HG03469 (cell line): ENCODE results near the gene COL26A1.
"Not testable (repeated sequence)": the region's sequence is repeated elsewhere in the genome, so short reads cannot be mapped to it uniquely, and the experiment has no call there.

Experiments
- ATAC-seq: cut with Tn5 transposase; IDR thresholded peaks from one replicate; pipeline ENCODE4 v1.9.1; 2021; ENCODE audit warnings: mild to moderate bottlenecking, moderate library complexity, moderate number of reproducible peaks; ENCODE audit not compliant: unreplicated experiment

COL26A1 gene

DNA sequence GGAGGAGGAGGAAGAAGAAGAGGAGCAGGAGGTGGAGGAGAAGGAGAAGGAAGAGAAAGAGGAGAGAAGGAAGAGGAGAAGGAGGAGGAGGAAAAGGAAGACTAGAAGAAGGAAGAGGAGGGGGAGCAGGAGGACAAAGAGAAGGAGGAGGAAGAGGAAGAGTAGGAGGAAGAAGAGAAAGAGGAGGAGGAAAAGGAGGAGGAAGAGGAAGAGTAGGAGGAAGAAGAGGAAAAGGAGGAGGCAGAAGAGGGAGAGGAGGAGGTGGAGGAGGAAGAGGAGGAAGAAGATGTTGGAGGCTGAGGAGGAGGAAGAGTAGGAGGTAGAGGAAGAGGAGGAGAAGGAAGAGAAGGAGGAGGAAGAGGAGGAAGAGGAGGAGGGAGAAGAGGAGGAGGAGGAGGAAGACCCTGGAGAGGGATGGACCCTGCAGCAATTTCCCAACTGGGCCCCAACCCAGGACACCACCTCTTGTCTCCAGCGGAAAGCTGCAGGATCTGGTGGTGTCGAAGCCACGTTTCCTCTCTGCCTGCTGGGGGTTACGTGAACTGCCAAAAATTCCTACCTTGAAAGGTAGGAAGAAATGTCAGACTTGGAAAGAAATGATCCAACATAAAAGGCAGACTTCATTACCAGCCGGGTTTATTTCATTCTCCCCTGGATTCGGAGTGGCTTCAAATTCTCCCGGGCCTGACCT is 38.9 kb downstream of the COL26A1 start:
- ATAC-seq, result no peak

DNA sequence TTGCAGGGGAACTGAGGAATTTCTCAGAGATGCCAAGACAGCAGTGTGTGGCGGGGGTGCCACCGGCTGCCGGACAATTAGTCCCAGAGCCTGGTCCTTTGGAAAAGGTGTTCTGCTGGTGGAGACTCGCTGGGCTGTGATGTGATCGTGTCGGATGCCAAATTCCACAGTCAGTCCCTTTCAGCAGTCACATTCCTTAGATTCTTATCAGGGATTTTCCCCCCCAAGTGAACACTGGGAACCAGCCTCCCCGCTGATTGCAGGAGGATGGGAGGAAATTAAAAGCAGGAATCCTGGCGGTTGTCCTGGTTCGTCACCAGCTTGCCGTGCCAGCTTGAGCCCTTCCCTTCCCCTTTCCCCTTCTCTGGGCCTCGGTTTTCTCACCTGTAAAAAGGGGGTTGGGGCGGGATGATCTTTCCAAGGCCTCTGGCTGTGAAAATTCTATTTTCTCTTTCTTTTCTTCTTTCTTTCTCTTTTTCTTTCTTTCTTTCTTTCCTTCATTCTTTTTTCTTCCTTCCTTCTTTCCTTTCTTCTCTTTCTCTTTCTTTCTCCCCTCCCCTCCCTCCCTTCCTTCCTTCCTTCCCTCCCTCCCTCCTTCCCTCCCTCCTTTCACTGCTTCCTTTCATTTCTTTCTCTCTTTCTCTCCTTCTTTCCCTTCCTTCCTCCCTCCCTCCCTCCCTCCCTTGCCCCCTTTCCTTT is 39.6 kb downstream of the COL26A1 start:
- no peak for ATAC-seq

DNA sequence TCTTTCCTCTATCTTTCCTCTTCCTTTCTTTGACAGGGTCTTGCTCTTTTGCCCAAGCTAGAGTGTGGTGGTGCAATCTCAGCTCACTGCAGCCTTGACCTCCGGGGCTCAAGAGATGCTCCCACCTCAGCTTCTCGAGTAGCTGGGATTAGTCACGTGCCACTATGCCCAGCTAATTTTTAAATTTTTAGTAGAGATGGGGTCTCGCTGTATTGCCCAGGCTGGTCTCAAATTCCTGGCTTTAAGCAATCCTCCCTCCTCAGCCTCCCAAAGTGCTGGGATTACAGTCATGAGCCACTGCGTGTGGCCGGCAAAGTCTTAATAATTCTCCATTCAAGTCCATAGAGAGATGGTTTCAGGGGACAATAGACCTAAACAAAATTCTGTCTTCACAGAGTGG is 40.2 kb downstream of the COL26A1 start:
- ATAC-seq, result no peak

DNA sequence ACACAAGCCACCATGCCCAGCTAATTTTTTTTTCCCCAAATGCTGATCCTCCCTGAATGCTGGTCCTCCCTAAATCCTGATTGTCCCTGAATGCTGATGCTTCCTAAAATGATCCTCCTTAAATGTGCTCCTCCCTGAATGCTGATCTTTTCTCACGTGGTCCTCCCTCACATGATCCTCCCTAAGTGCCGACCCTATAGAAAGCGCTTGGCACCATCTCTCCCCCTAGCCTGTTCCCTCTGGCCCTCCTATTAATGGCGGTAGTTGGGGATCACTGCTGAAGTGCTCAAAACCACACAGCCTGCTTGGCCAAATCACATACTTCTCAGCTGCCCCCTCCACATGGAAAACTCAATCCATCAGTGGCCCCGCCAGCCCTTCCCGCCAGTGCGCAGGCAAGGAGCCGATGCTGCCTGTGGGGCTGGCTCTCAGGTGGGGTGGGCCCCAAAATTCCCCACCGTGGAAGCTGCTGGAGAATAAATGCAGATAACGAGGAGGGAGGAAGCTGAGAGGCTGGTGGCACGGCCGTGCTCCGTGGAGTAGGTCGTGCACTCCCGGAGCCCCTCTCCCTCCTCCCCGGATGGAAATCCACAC is 42.9 kb downstream of the COL26A1 start:
- ATAC-seq, result no peak

- no peak for ATAC-seq
Observed at GRCh38 chr7:101410743-101411507, 48.2 kb downstream of the COL26A1 start.

DNA sequence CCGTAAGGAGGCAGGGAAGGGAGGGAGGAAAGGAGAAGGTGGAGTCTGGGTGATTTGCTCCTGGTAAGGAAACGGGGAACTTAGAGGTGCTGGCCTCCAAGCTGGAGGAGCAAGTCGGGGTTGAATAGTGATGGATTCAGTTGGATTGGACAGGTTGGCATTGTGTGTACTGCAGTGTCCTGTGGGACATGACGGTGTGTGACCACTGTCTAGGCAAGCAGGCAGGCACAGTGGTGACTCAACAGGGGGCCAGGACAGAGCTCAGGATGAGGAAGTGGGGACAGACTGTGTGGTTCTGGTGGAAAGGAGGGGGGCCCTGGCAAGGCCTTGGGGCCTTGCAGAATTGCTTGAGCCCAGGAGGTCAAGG is 48.8 kb downstream of the COL26A1 start:
- ATAC-seq, result no peak

DNA sequence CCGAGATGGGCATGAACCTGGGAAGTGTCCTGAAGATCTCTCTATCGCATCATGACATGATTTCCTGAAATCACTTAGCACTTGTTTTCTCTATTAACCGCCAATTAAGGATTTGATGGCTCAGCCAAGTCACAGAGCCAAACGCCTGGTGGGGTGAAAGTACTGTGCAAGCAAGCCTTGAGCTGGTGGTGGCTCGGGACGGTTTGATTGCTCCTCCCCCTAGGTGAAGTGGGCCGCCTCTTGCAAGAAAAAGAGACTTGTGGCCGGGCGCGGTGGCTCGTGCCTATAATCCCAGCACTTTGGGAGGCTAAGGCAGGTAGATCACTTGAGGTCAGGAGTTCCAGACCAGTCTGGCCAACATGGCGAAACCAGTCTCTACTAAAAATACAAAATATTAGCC is 50.3 kb downstream of the COL26A1 start:
- ATAC-seq, result no peak

DNA sequence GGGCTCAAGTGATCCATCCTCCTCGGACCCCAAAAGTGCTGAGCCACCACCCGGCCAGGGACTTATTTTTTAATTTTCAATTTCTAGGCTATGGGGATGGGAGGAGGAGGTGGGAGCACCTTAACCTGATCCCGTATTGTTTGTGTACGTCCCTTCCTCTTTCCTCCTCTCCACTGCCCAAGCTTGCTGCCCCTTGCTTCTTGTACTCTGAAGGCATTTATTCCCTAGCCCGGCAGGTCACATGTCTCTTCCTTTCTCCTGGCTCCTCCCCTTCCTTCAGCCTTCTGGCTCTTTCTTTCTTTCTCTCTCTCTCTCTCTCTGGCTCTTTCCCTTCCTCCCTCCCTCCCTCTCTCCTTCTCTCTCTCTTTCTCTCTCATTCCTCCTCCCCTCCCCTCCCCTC is 56.0 kb downstream of the COL26A1 start:
- ATAC-seq, result no peak

GRCh38 chr7:101419831-101420230 is 57.2 kb downstream of the COL26A1 start:
- no peak for ATAC-seq

GRCh38 chr7:101420436-101420835 is 57.8 kb downstream of the COL26A1 start:
- ATAC-seq, result no peak

GRCh38 chr7:101422356-101423195 is 59.9 kb downstream of the COL26A1 start:
- no peak for ATAC-seq

DNA sequence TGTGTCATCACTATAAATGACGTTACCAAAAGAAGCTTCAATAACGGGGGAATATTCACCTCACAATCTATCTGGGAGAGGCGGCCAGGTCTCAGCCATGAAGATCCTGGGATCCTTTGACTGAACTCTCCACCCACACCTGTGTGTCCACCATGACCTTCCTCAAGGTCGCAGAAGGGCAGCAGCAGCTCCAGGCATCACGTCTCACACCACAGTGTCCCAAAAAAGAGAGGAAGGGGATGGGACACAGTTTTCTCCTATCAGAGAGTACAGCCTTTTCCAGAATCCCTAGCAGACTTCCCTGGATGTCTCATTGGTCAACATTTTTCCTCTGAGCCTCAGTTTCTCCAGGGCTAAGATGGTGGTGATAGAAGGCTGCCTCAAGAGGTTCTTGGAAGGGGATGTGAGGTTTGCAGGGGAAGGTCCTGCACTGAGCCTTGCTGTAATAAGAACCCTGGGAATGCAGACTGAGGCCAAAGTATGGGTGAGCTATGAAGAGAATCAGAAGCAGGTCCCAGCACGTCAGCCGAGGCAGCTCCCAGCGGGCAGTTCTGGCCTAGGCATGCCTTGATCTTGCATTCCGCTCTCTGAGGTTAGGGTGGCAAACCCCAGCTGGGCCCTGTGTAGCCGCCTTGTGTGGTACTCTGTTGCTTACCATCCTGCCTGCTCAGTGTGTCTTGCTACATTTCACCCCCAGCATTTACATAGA is 63.8 kb downstream of the COL26A1 start:
- no peak for ATAC-seq

- no peak for ATAC-seq
Observed at GRCh38 chr7:101428093-101428866, 65.6 kb downstream of the COL26A1 start.

DNA sequence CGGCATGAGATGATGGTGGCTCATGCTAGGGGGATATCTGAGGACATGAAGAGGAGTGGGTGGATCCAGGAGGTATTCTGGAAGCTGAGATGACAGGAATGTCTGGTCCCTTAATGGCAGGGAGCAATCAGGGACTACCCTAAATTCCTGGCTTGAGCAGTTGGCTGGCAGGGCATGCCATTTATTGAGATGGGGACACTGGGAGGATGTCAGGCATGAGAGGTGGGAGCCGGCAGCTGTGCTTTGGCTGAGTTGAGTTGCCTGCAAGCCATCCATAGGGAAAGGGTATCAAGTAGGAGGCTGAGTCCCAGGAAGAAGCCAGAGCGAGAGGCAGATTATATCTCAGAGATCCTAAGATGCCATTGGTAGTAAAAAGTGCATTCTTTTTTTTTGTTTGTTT is 69.6 kb downstream of the COL26A1 start:
- no peak for ATAC-seq

- no peak for ATAC-seq
Observed at GRCh38 chr7:101433688-101434087, 71.0 kb downstream of the COL26A1 start.

DNA sequence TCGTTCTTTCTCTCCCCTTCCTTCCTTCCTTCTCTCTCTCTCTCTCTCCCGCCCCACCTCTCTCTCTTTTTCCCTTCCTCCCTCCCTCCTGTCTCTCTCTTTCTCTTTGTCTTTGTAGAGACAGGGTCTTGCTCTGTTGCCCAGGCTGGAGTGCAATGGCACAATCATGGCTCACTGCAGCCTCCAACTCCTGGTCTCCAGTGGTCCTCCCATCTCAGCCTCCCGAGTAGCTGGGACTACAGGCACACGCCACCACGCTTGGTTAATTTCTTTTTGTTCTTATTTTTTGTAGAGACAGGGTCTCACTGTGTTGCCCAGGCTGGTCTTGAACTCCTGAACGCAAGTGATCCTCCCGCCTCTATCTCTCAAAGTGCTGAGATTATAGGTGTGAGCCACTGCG is 71.5 kb downstream of the COL26A1 start:
- not testable (repeated sequence) for ATAC-seq

GRCh38 chr7:101435461-101436220 is 73.0 kb downstream of the COL26A1 start:
- no peak for ATAC-seq

DNA sequence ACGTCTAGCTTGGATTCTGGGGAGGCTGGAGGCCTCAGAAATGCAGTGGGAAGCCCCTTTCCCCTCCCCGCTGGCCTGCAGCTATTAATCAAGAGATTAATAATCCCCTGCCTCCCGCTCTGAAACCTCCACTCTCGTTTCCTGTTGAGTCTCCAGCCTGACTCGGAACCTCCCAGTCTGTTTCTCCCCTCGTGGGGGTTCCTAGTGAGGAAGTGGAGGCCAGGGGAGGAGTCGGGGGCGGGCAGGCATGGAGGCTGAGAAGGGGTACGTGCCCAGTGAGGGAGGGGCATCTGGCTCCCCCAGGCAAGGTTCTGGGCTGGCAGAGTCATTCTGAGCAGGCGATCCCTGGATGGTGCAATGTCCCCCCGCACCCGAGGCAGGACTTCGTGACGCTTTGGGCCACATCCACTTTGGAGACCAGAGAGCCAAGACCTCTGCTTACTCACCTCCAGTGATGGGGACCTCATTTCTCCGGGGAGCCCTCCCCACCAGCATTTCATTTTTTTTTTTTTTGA is 73.6 kb downstream of the COL26A1 start:
- ATAC-seq, result no peak
